ENCODE measurements around the gene PASK. TPM values are rescaled to one million over a fixed set of nuclear protein-coding genes. Genes with fewer than 3 reads are reported as not detected.

Gene PASK
- polyA plus RNA-seq, 4 donors = 14.9 to 19.8 (median 15.7) TPM

DNA sequence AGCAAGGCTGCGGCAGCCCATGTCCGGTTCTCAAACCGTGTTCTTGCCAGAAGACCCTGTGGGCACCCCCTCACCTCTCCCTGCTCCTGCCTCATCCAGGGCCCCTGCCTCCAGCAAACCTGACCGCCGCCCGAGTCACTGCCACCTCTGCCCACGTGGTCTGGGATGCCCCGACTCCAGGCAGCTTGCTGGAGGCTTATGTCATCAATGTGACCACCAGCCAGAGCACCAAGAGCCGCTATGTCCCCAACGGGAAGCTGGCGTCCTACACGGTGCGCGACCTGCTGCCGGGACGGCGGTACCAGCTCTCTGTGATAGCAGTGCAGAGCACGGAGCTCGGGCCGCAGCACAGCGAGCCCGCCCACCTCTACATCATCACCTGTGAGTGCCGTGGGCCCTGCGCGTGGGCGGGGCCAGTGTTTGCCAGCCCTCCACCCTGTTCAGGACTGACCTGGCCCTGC lies 79.4 kb downstream of the PASK start:
- no peak for DNase-seq (ENCODE audit: low read depth in 4 of 4, low spot score in 3 of 4)

DNA sequence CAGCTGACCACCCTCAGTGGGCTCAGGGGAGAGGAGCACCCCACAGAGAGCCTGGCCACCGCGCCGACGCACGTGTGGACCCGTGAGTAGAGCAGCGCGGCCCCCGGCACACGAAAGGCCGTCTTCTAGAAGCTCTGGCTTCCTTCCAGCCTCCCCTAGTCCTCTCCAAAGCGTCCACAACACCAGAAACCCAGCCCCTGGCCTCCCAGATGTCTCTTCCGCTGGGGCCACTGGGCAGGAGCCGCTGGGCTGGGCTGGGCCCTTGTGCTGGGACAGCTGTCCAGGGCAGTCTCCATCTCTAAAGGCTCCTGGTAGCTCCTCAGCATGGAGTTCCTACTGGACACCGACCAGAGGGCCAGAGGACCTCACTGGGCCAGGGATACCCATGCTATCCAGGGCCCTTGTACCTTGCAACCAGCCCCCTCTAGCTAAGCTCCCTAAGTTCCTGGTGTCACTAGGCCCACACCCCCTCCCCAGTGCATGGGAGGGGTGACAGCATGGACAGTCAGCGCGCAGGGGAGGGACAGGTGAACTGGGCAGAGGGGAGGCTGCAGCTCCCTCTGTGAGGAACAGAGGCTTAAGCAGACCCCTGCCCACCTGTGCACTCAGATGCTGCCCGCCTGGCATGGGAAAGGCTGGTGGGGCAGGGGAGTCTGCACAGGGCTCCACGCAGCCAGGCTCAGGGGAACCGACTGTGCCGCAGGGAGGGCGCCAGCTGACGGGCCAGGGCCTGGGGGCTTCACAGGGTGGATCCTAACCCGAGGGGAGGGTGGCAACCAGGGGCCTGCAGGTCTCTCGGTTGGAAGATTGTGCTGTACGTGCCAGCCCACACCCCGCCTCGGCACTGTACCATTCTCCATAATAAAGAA lies 80.1 kb downstream of the PASK start:
- no peak for DNase-seq (ENCODE audit: low read depth in 4 of 4, low spot score in 3 of 4)

DNA sequence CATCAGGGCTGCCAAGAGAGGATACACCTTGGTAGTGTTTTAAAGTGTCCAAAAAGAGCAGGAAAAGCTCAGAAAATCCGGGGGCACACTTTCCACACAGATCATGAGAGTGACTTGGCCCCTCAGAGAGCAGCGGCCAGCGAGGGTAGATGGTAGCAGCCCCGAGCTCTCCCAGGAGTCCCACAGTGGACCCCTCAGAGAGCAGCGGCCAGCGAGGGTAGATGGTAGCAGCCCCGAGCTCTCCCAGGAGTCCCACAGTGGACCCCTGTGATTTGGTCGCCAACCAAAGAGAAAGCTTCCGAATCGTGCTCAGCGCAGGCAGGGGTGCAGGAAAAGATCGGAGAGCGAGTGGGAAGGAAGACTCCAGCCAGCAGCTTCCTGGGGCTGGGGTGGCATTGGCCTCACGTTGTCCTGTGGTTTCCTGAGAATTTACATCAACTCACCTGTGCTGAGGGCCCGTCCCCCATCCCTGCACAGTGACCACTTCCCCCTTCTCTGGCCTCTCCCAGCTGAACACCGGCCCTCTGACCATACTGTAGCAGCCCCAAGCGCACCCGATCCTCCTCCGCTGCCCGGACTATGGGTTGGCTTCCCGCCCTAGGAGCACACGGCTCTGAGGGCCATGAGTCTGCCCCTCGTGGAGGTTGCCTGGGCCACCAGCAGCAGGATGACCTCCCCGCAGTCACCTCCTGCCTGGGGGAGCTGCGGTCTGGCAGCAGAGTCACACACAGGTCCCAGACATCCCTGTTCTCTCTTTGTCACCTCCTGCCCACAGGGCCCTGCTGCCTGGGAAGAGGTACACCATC lies 80.9 kb downstream of the PASK start:
- no peak for DNase-seq (ENCODE audit: low read depth in 4 of 4, low spot score in 3 of 4)

DNA sequence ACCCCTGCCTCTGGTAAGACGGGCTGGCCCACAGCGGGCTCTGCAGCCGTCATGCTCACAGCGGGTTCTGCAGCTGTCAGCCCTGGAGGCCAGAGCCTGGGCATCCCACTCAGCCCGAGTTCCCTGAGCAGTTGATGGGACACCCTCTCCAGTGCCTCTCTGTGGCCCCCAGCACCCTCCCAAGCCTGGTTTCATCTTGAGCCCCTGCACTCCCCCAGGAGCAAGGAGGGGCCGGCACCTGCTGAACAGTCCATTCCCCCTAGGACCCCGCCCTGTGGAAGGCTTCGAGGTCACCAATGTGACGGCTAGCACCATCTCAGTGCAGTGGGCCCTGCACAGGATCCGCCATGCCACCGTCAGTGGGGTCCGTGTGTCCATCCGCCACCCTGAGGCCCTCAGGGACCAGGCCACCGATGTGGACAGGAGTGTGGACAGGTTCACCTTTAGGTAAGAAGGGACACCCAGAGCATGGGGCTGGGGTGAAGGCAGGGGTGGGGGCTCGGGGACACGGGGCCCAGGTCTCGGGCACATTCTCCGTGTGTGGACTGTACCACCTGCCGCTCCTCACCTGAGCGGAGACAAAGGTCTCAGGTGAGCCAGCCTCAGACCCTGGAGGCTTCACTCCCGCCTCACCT lies 81.7 kb downstream of the PASK start:
- no peak for DNase-seq (ENCODE audit: low read depth in 4 of 4, low spot score in 3 of 4)

DNA sequence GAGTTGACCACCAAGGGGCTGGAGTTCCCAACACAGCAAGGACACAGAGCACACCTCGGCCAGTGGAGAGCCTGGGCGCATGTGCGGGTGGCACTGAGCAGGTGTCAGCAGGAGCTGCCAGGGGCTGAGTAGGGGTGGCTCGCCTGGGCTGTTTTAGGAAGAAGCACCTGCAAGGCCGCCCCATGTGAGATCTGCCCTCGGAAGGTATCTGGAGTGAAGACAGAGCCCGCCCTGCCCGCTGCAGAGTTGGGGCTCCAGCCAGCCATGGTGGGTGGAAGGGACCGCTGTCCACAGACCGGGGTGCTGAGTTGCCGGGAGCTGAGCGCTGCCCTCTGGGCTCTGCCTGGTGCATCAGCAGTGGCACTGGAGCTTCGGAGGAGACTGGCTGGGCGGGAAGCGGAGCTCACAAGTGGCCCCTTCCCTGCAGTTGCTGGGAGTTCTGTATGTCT lies 82.4 kb downstream of the PASK start:
- DNase-seq (ENCODE audit: low read depth in 4 of 4, low spot score in 3 of 4) = no peak

DNA sequence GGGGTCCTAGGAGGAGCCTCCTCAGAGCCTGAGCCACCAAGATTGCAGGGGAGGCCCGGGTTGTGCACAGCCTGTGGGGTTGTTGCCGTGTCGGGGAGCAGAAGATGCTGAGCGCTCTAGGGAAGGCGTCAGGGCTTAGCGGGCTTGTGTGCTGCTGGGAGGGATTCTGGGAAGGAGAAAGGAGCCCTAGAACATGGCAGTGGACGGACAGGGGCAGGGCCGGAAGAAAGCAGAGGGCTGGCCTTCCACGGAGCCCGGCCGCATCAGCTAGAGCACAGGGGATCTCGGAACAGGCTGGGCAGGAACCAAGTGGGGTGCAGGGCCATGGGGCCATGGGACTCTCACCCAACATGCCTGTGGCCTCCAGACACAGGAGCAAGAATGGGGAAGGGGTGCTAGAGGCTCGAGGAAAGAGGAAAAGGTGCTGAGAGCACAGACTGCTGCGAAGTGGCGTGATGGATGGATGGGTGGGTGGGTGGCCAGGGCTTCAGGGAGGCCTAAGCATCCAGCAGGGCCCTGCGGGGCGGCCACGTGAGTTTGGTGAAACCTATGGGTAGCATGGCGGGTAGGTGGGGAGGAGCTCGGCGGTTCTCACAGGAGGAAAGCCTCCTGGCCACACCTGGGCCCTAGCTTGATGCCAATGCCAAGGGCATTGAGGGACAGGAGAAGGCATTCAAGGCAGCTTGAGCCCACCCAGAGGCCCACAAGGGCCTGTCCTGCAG lies 82.9 kb downstream of the PASK start:
- DNase-seq (ENCODE audit: low read depth in 4 of 4, low spot score in 3 of 4) = no peak

DNA sequence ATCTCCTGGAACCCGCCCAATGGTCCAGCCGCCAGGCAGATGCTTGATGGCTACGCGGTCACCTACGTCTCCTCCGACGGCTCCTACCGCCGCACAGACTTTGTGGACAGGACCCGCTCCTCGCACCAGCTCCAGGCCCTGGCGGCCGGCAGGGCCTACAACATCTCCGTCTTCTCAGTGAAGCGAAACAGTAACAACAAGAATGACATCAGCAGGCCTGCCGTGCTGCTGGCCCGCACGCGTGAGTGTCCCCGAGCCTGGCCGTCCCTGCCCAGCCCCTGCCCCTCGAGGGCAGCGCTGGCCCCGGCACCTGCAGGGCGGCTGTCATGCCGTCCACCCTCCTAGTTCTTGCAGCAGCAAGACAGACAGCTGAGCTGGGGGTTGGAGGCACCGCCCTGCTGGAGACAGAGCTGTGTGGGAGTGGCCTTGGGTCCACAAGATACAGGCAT lies 83.9 kb downstream of the PASK start:
- DNase-seq (ENCODE audit: low read depth in 4 of 4, low spot score in 3 of 4) = no peak

DNA sequence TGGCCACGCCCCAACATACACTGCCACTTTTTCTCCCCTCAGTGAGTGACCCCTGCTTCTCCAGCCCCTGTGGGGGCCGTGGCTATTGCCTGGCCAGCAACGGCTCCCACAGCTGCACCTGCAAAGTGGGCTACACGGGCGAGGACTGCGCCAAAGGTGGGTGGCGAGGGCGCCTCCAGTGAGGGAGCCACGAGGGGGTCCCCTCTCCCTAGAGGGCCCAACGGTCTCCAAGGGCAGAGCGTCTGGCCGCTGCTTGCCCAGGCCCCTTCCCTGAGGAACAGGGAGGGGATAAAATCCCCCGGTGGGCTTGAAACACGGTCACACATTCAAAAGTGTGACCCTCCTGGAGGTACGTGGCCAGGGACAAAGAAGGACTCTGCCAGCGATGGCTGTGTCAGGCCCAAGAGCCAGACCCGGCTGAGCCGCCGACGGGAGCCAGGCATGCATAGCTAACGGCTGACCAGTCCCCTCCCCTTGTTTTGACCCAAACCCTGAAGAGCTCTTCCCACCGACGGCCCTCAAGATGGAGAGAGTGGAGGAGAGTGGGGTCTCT lies 84.4 kb downstream of the PASK start:
- DNase-seq (ENCODE audit: low read depth in 4 of 4, low spot score in 3 of 4) = no peak

DNA sequence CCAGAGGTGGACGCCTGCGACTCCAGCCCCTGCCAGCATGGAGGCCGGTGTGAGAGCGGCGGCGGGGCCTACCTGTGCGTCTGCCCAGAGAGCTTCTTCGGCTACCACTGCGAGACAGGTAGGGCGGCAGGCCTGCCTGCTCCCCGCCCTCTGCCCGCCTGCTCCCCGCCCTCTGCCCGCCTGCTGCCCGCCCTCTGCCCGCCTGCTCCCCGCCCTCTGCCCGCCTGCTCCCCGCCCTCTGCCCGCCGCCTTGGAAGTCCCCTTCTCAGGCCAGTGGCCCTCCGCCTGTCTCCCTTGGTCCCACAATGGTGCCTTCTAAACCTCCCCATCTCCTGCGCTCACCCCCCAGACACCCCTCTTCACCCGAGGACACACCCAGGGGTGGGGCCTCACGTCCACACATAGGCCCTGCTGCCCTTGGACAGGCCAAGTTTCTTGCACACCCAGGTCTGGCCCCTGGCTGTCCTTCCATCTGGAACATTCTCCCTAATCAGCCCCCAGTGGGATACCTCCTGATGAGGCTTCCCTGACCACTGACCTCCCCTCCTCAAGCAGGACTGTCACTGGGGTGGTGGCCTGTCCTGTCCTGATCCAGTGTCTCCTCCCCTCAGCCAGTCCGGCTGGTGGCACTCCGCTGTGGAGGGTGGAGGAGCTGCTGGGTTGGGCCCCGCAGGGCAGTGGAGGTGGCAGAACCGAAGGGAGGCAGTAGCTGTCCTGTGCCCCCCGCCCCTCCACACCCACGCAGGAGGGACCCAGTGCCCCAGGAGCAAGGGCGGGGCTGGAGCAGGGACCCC lies 85.1 kb downstream of the PASK start:
- DNase-seq (ENCODE audit: low read depth in 4 of 4, low spot score in 3 of 4) = no peak

DNA sequence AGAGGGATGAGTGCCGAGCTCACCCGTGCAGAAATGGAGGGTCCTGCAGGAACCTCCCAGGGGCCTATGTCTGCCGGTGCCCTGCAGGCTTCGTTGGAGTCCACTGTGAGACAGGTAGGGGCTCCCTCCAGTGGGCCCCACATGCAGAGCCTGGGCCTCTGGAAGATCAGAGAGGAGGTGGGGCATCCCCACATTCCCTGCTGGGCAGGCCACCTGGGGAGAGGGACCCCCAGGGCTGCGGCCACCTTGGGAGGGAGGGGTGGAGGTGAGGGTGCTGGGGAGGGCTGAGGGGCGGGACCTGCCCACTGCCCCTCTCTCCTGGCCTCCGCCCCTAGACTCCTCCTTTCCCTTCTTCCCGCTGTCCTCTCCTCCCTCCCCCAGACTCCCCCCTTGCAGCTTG lies 85.7 kb downstream of the PASK start:
- no peak for DNase-seq (ENCODE audit: low read depth in 4 of 4, low spot score in 3 of 4)

DNA sequence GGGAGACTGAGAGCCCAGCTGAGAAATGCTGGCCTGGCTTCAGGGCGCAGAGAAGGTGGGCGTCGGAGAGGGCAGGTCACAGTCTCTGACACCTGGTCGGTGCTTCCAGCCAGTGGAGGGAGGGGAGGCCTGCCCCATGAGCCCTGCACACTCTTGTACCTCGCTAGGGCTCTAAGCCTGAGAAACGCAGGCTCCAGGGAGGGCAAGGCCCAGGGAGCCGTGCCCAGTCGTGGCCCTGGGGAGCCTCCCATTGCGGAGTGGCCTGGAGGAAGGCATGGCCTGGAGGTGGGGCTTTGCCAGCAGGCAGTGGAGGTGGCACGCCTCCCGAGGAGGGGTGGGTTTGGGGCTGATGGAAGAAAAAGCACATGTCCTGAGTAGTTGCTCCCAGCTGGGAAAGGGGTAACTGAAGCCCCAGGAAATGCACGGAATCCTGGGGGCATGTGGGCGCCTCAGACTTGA lies 86.2 kb downstream of the PASK start:
- DNase-seq (ENCODE audit: low read depth in 4 of 4, low spot score in 3 of 4) = no peak

DNA sequence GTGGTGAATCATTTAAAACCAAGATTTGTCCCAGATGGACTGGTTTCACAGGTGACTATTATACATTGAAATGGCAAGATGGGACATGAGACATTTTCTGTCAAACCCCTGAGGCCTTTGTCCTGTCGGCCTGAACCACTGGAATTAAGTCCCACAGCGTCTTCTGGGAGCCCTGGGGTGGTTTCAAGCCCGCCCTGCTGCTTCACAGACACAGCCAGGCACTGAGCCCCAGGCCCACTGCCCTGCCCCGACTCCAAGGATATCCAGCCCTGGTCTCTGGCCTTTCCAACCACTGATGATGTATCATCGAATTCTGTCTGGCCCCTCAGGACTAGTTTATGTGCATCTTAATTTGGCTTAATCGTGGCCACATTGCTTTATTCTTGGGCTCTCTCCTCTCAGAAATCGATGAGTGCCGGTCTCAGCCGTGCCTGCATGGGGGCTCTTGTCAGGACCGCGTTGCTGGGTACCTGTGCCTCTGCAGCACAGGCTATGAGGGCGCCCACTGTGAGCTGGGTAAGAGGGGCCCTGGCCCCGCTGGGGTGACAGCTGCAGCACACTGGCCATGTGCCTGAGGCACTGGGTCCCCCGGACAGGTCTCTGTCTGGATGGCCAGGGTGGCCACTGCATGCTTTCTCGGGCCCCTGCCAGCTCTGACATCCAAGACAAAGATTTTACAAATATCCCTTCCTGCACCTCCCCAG lies 86.7 kb downstream of the PASK start:
- no peak for DNase-seq (ENCODE audit: low read depth in 4 of 4, low spot score in 3 of 4)

DNA sequence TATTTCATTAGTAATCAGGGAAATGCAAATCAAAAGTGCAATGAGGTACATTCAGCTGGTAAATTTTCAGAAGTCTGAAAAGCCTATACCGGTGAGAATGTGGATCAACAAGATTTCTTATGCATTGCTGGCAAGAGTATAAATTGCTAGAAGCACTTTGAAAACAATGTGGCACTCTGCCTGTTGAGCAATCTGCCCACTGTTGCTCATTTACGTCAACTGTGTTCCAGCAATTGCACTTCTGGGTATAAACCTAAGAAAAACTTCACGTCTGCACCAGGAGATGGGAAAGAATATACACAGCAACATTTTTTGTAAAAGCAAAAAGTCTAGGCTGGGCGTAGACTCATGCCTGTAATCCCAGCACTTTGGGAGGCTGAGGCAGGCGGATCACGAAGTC lies 88.0 kb downstream of the PASK start:
- DNase-seq (ENCODE audit: low read depth in 4 of 4, low spot score in 3 of 4) = no peak

Other genes starting within 250 kb of the PASK start
- under 1 TPM in 3 of 4 donors, not detected in 1; 0.03 to 0.13 (median 0.05) TPM for gene CROCC2, start 243.1 kb downstream of the PASK start, polyA plus RNA-seq (ENCODE audit: insufficient read length in 4 of 4)
- 1 to 10 TPM; 7.9 to 9.2 (median 8.7) TPM for gene SNED1, start 150.9 kb downstream of the PASK start, polyA plus RNA-seq (ENCODE audit: insufficient read length in 4 of 4)
- gene MTERF4, start 47.2 kb downstream of the PASK start, polyA plus RNA-seq (ENCODE audit: insufficient read length in 4 of 4) = 10 to 100 TPM; 54.9 to 68.0 (median 63.4) TPM
- 10 to 100 TPM; 80.5 to 85.9 (median 85.0) TPM for gene PPP1R7, start 995 bp upstream of the PASK start, polyA plus RNA-seq (ENCODE audit: insufficient read length in 4 of 4)
- gene ANO7, start 39.2 kb upstream of the PASK start, polyA plus RNA-seq (ENCODE audit: insufficient read length in 4 of 4) = 1 to 10 TPM; 1.1 to 2.6 (median 2.0) TPM
- gene HDLBP, start 166.2 kb upstream of the PASK start, polyA plus RNA-seq (ENCODE audit: insufficient read length in 4 of 4) = 100 to 1,000 TPM; 311 to 400 (median 321) TPM
- gene SEPTIN2, start 166.5 kb upstream of the PASK start, polyA plus RNA-seq (ENCODE audit: insufficient read length in 4 of 4) = 100 to 1,000 TPM; 539 to 647 (median 628) TPM
- gene FARP2, start 206.8 kb upstream of the PASK start, polyA plus RNA-seq (ENCODE audit: insufficient read length in 4 of 4) = 10 to 100 TPM; 52.9 to 58.1 (median 54.9) TPM